PC-9 (cell line): ENCODE results near the gene CLEC16A.

Experiments
- CTCF ChIP-seq: fragments of 200-600 bp; sonication (generic); conservative IDR thresholded peaks from 2 replicates; pipeline ENCODE4 v1.6.1; 2017; ENCODE audit warnings: mixed run types, antibody characterized with exemption, mild to moderate bottlenecking, moderate library complexity
- EZH2 ChIP-seq: fragments of 200-600 bp; sonication (generic); IDR thresholded peaks from 2 replicates; pipeline ENCODE4 v1.8.0; 2017; ENCODE audit warnings: antibody characterized with exemption, low read depth

GRCh38 chr16:11050944-11051343 lies 106.6 kb downstream of the CLEC16A start:
- TF ChIP-seq CTCF, result no peak
- TF ChIP-seq EZH2, result no peak
